GM21390 (cell line): ENCODE data around the gene BTBD9.
A peak's percentile ranks its signal among the peaks of the same experiment; 100 is the strongest.
"Not testable (repeated sequence)": the region's sequence is repeated elsewhere in the genome, so short reads cannot be mapped to it uniquely, and the experiment has no call there.

Experiments used
- ATAC-seq: cut with Tn5 transposase; IDR thresholded peaks from one replicate; pipeline ENCODE4 v1.9.1; 2021; ENCODE audit not compliant: unreplicated experiment

Gene BTBD9

DNA sequence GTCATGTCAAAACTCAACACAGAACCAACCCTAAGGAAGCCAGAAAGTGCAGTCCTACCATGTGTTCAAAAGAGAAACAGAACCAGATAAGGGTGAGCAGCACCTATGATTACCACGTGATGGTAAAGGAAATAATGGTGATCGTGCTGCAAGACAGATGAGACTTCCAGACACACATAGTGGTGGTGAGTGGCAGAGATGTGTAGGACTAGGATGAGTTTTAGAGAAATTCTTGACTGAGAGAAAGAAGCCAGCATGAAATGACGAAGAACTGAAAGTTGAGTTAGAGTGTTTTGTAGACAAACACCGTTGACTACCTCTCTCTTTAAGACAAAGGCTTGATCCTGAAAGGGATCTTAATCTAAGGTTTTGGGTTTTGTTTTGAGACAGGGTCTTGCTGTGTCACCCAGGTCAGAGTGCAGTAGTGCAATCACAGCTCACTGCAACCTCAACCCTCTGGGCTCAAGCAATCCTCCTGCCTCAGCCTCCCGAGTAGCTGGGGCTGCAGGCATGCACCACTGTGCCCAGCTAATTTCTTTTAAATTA, 10.6 kb upstream of the BTBD9 start:
- no peak for ATAC-seq

DNA sequence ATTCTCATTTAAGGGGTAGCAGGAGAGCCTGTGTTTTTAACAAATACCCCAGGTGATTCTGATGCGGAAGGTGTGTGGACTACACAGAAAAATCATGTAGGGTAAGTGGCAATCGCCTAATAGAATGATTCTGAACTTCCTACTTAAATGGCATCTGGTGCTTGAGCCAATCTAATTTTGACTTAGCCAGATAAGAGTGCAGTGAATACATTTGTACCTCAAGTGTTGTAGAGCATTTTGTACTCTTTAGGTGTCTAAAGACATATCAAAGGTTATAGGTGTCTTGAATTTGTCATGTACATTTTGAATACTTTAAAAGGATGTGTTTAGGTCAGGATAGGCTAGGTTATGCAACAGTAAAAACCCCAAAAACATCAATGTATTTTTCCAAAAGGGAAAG, 10.0 kb upstream of the BTBD9 start:
- ATAC-seq = no peak

DNA sequence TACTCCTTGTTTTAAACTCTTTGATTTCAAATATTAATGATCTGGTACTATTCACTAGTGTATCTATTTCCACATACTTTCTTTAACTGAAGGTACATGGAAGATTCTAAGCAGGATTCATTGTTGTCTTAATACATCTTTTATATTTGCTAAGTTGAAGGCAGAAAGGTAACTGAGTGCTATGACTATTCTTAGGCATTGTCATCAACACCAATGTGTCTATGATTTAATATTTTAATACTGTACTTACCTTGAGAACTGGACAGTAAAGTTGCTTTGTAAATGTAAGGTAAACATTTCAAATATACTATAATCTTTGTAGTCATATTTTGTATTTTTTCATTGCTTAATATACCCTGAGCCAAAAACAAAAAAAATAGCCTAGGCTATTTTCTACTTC, 8.9 kb upstream of the BTBD9 start:
- ATAC-seq = no peak

DNA sequence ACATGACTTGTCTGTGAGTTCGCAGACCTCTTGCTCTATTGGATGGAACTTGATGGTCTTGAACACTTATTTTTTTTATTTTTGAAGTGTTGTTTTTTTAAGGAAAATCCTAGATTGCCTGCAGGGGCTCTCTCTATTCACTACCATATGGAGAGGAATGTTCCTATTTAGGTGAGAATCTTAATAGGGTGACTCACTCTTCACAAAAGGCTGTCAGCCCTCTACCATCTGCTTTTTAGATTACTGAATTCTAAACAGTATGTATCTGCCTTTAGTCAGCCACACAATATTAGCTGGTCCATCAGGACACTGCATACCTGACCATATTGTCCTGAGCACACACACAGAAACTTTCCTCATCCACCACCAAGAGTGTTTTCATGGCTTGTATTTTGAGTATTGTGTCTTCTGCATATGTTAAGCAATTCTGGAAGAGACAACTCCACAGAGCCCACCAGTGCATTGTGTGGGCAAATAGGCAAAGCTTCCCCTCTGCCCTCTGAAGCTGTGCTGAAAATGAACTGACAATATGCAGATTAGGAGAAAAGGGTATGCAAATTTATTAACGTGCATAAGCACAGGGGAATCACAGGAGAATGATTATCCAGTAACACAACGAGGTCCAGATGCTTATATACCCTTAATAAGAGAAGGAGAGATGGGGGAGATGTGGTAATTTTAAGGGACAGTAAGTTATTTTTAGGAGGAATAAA, 6.6 kb upstream of the BTBD9 start:
- no peak for ATAC-seq

DNA sequence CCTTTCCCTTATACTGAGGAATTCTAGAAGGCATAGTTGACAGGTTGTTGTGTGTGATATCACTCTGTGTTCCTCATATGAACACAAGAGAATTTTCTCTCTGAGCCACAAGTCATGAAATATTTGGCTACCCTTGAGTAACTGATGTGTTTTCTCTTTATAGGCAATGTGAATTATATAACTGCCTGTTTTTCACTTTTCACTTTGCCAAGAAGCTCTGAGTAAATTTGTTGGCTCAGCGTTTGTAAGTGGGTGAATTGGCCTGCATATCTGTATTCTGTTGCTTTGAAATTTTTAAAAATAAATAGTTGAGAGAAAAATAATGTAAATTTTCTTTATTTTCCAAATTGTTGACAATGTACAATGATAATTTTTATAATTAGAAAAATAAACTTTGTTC, 5.2 kb upstream of the BTBD9 start:
- ATAC-seq = no peak

DNA sequence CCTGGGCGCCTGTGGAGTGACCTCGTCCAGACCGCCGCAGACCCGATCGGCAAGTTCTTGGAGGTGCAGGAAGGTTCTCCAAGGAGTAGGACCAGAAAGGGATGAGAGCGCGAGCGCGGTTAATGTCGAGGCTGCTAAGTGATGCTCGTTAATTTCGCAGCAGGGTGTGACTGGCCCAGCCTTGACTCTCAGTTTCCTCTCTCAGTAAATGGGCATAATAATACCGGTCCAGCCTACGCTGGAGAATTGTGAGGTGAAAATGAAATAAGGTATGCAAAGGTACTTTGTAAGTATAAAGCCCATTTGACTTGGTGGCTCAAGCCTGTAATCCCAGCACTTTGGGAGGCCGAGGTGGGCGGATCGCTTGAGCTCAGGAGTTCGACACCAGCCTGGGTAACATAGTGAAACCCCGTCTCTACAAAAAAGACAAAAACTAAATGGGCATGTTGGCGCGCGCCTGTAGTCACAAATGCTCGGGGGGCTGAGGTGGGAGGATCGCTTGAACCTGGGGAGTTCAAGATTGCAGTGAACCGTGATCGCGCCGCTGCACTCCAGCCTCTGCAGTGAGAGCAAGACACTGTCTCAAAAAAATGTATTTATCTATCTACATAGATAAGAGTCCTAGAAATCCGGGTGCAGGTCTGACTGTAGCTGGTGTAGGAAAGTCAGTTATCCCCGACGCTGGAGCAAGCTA, 634 bp upstream of the BTBD9 start:
- ATAC-seq = no peak

DNA sequence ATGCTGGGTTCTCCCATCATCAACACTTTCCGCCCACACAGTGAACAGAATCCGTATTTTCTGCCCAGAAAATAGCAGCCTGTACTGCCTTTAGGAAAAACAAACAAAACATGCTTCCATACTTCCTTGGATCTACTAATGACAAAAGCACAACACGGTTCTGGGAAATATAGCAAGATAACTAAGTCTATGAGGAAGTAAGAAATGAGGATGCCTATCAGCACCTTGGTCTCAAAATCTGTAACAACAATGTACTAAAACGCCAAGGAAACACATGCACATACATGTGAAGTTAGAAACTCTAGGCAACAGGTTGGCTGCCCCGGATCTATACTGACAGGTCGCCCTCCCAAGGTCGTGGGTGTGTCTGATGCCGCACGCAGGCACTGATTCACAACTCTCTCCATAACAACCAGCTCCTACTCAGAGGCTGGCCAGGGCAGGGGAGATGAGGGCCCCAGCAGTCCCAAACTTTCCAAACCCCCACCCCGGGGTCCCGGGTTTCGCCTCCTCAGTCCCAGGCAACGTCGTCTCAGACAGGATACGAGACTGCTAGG, 710 bp downstream of the BTBD9 start:
- ATAC-seq = peak; percentile 22

DNA sequence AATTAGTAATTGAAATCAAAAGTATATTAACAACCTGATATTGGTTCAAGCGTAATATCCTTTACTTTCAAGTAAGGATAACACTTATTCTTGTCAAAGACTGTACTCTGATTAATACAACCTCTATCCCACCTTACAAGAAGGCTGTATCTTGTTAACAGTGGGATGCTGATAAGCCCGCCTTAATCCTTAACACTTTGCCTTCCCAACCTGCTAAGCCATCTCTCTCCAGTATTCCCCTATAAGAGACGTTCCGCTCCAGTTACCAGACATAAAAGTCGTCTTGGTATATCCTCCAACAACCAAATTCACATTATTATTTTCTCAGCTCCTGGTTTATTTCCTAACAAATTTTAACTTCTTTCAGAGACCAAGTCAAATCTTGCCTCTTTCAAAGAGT, 2.0 kb downstream of the BTBD9 start:
- ATAC-seq = no peak

DNA sequence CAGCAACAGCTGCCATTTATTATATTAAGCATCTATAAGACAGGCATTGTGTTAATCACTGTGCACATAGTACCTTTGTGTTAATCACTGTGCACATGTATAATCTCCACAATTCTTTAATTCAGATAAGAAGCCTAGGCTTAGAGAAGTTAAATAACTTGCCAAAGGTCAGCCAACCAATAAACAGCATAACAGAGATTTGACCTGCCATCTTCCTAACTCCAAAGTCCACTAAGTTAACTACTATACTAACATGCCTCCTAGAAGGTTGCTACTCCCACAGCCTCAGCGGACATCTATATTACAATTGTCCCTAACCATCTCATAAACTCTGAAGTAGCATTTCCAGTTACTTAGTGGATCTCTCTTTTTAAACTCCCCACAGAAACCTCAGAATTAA, 3.7 kb downstream of the BTBD9 start:
- ATAC-seq = no peak

DNA sequence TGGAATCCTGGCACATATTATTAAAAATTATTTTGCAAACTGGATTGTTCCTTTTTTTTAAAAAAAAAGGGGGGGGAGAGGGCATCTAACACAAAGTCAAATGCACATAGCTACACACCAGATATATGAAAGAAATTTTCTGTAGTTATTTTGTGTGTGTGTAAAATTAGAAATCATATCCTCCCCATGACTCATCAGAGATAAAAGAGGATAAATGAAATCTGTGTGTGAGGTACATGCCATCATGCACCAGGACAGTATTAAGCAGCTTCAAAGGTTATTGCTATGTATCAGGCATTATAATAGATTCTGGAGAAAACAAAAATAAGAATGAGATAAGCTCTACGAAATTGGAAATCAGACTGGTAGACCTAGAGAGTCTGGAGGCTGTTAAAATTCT, 5.2 kb downstream of the BTBD9 start:
- no peak for ATAC-seq

DNA sequence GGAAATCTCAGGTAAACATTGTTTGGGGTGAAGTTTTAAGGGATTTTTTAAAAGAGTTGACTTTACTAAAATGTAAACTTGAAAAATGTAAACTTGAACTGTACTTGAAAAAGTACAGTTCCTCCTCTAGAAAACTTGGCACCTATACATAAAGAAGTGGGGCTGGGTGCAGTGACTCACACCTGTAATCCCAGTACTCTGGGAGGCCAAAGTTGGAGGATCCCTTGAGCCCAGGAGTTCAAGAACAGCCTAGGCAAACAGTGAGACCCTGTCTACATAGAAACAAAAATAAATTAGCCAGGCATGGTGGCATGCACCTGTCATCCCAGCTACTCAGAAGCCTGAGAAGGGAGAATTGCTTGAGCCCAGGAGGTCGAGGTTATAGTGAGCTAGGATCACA, 7.2 kb downstream of the BTBD9 start:
- no peak for ATAC-seq

DNA sequence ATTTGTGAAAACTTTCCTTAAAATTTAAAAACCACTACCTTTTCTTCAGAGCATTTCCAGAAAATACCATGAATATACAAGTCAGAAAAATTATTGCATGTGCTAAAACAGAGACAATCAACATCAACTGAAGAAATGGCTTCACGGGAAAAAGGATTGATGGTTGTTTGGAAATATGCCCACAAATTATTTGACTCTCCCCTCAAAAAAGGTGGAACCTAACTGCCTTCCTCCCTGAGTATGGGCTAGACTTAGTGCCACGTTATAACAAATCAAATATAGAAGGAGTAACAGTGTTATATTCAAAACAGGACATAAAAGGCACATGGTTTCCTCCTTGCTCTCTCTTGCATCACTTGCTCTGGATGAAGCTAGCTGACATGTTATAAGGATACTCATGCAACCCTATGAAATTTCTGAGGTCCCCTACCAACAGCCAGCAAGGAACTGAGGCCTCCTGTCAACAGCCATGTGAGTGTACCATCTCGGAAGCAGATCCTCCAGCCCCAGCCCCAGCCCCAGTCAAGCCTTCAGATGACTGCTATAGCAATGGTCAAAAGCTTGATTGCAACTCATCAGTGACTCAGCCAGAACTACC, 8.4 kb downstream of the BTBD9 start:
- ATAC-seq = no peak

DNA sequence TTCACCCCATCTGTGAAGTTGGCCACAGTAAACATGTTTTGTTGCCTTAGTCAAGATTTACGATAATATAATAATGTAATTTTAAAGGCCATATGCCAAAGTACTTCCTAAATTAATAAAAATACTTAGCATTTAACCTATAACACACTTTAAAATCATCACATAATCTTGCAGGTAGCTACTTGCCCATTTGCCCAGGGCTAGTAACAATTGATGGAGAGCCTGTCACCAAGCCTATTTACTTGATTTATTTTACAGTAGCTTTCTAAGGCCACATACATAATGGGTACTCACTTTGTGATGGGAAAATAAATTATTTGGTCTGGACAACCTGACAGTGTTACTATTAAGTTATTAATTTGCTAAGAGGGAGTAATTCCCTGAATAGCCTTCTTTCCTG, 14.5 kb downstream of the BTBD9 start:
- no peak for ATAC-seq

DNA sequence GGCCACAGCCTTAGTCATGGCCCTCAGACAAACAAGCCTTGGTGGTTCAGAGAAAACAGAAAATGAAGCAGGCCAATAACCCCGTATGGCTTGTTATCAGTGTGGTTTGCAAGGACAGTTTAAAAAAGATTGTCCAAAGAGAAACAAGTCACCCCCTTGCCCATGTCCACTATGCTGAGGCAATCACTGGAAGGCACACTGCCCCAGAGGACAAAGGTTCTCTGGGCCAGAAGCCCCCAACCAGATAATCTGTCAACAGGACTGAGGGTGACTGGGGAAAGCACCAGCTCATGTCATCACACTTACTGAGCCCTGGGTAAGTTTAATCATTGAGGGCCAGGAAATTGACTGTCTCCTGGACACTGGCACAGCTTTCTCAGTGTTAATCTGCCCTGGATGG, 20.4 kb downstream of the BTBD9 start:
- ATAC-seq = not testable (repeated sequence)

DNA sequence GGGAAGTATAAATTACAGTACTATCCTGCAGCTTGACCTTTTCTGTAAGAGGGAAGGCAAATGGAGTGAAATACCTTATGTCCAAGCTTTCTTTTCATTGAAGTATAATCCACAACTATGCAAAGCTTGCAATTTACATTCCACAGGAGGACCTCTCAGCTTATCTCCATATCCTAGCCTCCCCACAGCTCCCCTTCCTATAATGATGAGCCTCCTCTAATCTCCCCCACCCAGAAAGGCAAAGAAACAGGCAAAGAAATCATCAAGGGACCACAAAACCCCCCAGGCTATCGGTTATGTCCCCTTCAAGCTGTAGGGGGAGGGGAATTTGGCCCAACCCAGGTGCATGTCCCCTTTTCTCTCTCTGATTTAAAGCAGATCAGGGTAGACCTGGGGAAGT, 21.4 kb downstream of the BTBD9 start:
- not testable (repeated sequence) for ATAC-seq

DNA sequence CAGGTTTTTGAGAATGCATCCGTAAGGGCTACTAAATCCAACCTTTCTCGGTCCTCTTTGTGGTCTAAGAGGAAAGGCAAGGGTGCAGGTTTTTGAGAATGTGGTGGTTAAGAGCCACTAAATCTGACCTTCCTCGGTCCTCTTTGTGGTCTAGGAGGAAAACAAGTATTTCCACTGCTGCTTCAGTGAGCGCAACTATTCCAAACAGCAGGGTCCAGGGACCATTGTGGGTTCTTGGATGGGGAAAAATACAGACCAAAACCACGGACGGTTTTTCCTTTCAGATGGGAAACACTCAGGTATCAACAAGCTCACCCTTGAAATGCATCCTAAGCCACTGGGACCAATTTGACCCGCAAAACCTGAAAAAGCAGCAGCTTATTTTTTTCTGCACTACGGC, 21.9 kb downstream of the BTBD9 start:
- ATAC-seq = no peak

DNA sequence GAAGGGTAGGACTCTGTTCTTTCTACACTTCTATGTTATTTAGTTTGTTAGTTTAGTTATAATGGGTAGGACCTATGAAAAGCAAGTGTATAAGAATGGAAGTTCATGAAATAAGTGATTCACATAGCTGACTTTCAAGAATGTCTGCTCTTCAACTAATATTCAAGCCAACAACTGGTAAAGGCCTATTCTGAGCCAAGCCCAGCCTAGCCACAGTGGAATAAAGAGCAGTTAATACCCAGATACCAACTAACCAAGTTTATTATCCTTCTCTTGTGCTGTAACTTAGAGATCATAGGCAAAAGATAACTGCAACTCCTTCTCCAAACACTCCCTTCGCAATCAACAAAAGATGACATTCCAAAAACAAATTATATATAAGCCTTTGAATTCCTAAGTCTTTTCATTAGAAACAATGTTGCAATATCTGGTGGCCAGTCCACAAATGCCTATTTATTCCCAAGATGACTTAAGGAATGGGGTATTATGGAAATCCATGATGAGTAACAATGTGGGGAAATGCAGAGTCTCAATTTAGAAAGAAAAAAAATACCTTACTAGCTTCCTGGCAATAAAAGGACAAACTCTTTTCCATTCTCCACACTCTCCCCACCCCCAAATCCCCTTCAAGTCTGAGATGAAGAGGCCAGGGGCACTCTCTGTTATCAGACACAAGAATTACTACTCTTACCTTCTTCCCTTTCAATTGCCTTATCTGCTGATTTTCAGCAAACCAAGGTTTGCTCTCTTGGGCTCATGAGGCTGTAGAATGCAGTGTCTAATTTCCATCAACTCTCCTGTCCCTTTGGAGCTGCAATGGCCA, 27.4 kb downstream of the BTBD9 start:
- ATAC-seq = no peak

DNA sequence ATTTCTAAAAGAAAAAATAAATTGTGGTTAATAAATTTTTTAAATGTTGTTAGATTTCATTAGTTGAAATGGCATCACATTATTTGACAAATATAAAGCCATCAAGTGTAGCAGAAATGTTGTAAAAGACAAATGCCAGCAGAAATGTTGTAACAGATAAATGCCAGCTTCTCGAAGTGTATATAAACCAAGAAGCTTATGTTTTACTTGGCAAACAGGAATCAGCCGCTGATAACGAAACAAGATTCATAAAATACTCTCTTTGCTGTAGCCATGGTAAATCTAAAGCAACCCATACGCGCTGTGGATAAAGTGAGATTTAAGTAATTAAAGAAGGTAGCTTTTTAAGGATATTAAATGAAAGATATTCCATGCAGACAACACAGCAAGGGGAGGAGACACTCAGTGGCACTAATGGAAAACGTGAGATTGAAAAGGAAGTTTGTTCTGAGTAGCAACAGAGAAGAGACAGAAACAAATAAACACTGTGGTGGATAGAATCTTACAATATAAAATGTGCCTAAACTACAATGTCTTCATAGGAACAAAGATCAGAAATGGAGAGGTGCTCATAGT, 29.6 kb downstream of the BTBD9 start:
- no peak for ATAC-seq

DNA sequence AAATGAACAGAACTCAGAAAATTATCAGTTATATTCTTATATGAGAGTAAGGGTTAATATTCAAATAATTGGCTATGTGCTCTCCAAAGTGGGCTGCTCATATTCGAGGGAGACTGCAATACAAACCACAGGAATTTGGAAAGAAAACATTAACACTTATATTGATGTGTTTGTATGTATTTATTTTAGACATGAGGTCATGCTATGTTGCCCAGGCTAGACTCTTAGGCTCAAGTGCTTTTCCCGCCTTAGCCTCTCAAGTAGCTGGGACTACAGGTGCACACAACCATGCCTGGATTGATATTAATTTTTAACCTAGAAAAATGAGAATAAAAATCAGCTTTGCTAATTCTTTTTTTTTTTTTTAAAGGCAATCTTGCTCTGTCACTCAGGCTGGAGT, 35.0 kb downstream of the BTBD9 start:
- ATAC-seq = no peak

DNA sequence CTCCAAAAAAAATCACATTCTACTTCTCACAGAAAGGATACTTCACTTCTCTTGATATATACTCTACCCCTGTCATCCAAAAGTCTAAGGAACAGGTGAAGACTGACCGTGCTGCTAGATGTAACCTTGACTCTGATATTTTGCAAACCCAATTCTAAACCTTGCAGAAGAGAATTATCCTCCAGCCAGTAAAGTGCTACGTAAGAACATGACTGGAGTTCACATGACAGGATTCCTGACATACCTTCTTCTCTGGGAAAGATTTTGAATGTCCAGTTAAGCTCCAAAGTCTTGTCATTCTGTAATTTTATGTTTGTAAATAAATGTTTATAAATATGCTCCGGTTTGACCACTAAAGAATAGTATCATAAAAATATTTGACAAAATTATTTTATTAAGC, 35.8 kb downstream of the BTBD9 start:
- no peak for ATAC-seq

DNA sequence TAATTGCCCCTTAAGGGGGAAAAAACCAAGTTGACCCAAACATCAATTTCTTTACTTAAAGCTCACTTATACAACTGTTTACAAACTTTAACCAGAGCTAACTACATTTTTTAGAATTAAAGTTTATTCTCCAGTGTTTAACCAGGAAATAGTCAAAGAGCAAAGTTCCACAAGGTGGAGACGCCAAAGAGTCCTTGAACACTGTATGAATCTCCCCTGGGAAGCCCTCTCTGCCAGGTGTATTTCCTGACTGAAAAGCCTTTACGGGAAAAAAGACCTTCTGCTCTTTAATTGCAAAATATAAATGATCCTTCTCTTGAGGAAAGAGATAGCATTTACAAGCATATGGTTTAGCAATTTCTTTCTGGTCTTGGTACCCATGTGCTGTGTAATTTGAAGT, 36.2 kb downstream of the BTBD9 start:
- no peak for ATAC-seq
